Ovary (tissue), 3 donors: Measurements from ENCODE around the gene KMT2B.

Experiments
- EP300 ChIP-seq: sonication (generic); formaldehyde crosslinking; IDR thresholded peaks from one replicate; pipeline ENCODE4 v1.6.1; 2017; ENCODE audit warnings: antibody characterized with exemption
- TF ChIP-seq, protein P1 (sequence below), 3 donors: fragments of 450-650 bp in 2 of 3; fragments of 200-600 bp in 1 of 3; IDR thresholded peaks; one replicate each; pipeline versions ENCODE4 v1.5.1 to v1.8.0; 2016 to 2022; ENCODE audit warnings: antibody characterized with exemption in 3 of 3, mild to moderate bottlenecking in 1 of 3
- donor health status: DM: no; HTN: no; CAD: no.

DNA sequence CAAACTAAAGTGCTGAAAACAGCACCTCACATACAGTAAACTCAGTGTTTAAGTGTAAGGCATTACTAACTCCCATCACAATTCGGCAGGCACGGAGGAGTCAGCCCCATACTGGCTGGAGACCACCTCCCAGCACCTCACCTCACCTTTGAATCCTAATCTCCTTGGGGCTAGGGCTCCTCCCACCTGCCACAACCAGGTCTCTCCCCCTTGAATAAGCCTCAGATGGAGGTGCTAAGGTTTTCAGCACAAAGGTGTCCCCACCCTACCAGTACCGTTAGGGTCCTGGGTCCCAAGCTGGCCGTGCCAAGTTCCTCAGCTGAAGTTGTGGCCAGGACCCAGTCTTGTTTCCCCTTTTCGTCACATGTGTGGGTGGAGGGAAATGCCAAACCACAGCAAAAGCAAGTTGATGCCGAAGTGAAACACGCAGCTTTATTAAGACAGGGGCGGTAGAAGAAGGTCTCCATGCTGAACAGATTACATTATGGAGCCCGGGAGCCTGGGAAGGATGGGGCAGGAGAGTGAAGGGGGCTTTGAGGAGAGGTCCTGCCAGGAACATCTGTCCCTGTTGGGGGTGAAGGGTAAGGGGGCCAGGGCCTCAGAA lies 24.4 kb downstream of the KMT2B start, which contains the start of gene IGFLR1:
- TF ChIP-seq EP300: no peak
- TF ChIP-seq, protein P1, sequence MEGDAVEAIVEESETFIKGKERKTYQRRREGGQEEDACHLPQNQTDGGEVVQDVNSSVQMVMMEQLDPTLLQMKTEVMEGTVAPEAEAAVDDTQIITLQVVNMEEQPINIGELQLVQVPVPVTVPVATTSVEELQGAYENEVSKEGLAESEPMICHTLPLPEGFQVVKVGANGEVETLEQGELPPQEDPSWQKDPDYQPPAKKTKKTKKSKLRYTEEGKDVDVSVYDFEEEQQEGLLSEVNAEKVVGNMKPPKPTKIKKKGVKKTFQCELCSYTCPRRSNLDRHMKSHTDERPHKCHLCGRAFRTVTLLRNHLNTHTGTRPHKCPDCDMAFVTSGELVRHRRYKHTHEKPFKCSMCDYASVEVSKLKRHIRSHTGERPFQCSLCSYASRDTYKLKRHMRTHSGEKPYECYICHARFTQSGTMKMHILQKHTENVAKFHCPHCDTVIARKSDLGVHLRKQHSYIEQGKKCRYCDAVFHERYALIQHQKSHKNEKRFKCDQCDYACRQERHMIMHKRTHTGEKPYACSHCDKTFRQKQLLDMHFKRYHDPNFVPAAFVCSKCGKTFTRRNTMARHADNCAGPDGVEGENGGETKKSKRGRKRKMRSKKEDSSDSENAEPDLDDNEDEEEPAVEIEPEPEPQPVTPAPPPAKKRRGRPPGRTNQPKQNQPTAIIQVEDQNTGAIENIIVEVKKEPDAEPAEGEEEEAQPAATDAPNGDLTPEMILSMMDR (IDR thresholded peaks at IDR 0.05): no peak
